Measurements from ENCODE around the gene ANKRD37. TPM values are rescaled to one million over a fixed set of nuclear protein-coding genes. Genes with fewer than 3 reads are reported as not detected.
A peak's percentile ranks its signal among the peaks of the same experiment; 100 is the strongest.
"Not testable (repeated sequence)": the region's sequence is repeated elsewhere in the genome, so short reads cannot be mapped to it uniquely, and the experiment has no call there.

ANKRD37 gene
- polyA plus RNA-seq (ENCODE audit: low read depth in 6 of 6) = 10 to 100 TPM; 13.7 to 21.5 (median 16.3) TPM

- Mint-ChIP-seq H3K4me3 (peak within 1 kb of the TSS; percentile 87 to 98 (median 96)), H3K9me3 (no peaks in the 10 kb centered on the region), H3K27me3 (no peaks in the 10 kb centered on the region), H3K4me1 (peaks cover 18 to 49% (median 23%) of the 10 kb centered on the region in 3 donors), H3K27ac (peak within 1 kb of the TSS; percentile 96 to 100 (median 98)), H3K36me3 (peaks cover 0 to 10% of the 10 kb centered on the region in 2 donors)
- no peak for DNase-seq
- no peak for ATAC-seq (ENCODE audit: low read depth in 2 of 2)
Measured at GRCh38 chr4:185396724-185397385, at the start of gene ANKRD37. TSS of gene ANKRD37 (plus strand) at chr4:185396841. CDS start at chr4:185396924, 83 bp downstream.

GRCh38 chr4:185346975-185347601 is 49.6 kb upstream of the ANKRD37 start:
- peak overlapping the region in 2 of 6 donors; percentile 33 to 80 for H3K27ac Mint-ChIP-seq
- H3K27me3 Mint-ChIP-seq = no peaks in the 10 kb centered on the region
- H3K36me3 Mint-ChIP-seq = peaks cover 40 to 43% of the 10 kb centered on the region in 2 donors
- DNase-seq = no peak
- H3K4me1 Mint-ChIP-seq = peaks cover 16 to 50% (median 28%) of the 10 kb centered on the region in 3 donors
- H3K9me3 Mint-ChIP-seq = no peaks in the 10 kb centered on the region
- peak overlapping the region in 1 of 8 donors; percentile 42 for H3K4me3 Mint-ChIP-seq
- no peak for ATAC-seq (ENCODE audit: low read depth in 2 of 2)

GRCh38 chr4:185351691-185352090 is 45.0 kb upstream of the ANKRD37 start:
- Mint-ChIP-seq H3K9me3 (no peaks in the 10 kb centered on the region), H3K36me3 (peaks cover 48% of the 10 kb centered on the region in 2 donors), H3K27me3 (no peaks in the 10 kb centered on the region), H3K4me3 (peak overlapping the region in 2 of 8 donors; percentile 20 to 43), H3K4me1 (peaks cover 8 to 35% (median 11%) of the 10 kb centered on the region in 3 donors), H3K27ac (peak overlapping the region in 2 of 6 donors; percentile 20 to 86)
- no peak for DNase-seq
- no peak for ATAC-seq (ENCODE audit: low read depth in 2 of 2)

GRCh38 chr4:185352202-185352601 is 44.4 kb upstream of the ANKRD37 start:
- peak overlapping the region in 3 of 6 donors; percentile 76 to 86 (median 82) for H3K27ac Mint-ChIP-seq
- no peaks in the 10 kb centered on the region for H3K9me3 Mint-ChIP-seq
- H3K4me3 Mint-ChIP-seq = peak overlapping the region in 2 of 8 donors; percentile 21 to 43
- H3K27me3 Mint-ChIP-seq = no peaks in the 10 kb centered on the region
- no peak for ATAC-seq (ENCODE audit: low read depth in 2 of 2)
- DNase-seq = no peak
- peaks cover 8 to 35% (median 11%) of the 10 kb centered on the region in 3 donors for H3K4me1 Mint-ChIP-seq
- peaks cover 48 to 49% of the 10 kb centered on the region in 2 donors for H3K36me3 Mint-ChIP-seq

- Mint-ChIP-seq H3K36me3 (peaks cover 43 to 51% of the 10 kb centered on the region in 2 donors), H3K4me3 (peak overlapping the region in 1 of 8 donors; percentile 22), H3K9me3 (no peaks in the 10 kb centered on the region), H3K27ac (peak overlapping the region in 3 of 6 donors; percentile 33 to 82 (median 76)), H3K27me3 (no peaks in the 10 kb centered on the region), H3K4me1 (peaks cover 8 to 38% (median 8%) of the 10 kb centered on the region in 3 donors)
- ATAC-seq (ENCODE audit: low read depth in 2 of 2) (no peak), DNase-seq (no peak)
Measured at GRCh38 chr4:185352741-185353140, 43.9 kb upstream of the ANKRD37 start.

- no peak for DNase-seq
- peaks cover 14 to 33% of the 10 kb centered on the region in 2 donors for H3K36me3 Mint-ChIP-seq
- peak overlapping the region in 1 of 6 donors; percentile 88 for H3K27ac Mint-ChIP-seq
- peaks cover 0 to 18% (median 7%) of the 10 kb centered on the region in 3 donors for H3K4me1 Mint-ChIP-seq
- ATAC-seq (ENCODE audit: low read depth in 2 of 2) = no peak
- H3K9me3 Mint-ChIP-seq = no peaks in the 10 kb centered on the region
- H3K27me3 Mint-ChIP-seq = no peaks in the 10 kb centered on the region
- no peak overlapping the region for H3K4me3 Mint-ChIP-seq
Measured at GRCh38 chr4:185357211-185357610, 39.4 kb upstream of the ANKRD37 start.

GRCh38 chr4:185357733-185358440 is 38.8 kb upstream of the ANKRD37 start:
- H3K4me1 Mint-ChIP-seq = peaks cover 0 to 12% (median 0%) of the 10 kb centered on the region in 3 donors
- ATAC-seq (ENCODE audit: low read depth in 2 of 2) = no peak
- no peaks in the 10 kb centered on the region for H3K9me3 Mint-ChIP-seq
- no peaks in the 10 kb centered on the region for H3K27me3 Mint-ChIP-seq
- H3K27ac Mint-ChIP-seq = peak overlapping the region in 1 of 6 donors; percentile 50
- DNase-seq = no peak
- H3K4me3 Mint-ChIP-seq = no peak overlapping the region
- peaks cover 8 to 26% of the 10 kb centered on the region in 2 donors for H3K36me3 Mint-ChIP-seq

- H3K36me3 Mint-ChIP-seq = peaks cover 2 to 26% of the 10 kb centered on the region in 2 donors
- H3K27ac Mint-ChIP-seq = no peak overlapping the region
- H3K9me3 Mint-ChIP-seq = no peaks in the 10 kb centered on the region
- H3K27me3 Mint-ChIP-seq = no peaks in the 10 kb centered on the region
- no peak for DNase-seq
- peak; percentile 50 to 60 for ATAC-seq (ENCODE audit: low read depth in 2 of 2)
- H3K4me1 Mint-ChIP-seq = peaks cover 0 to 9% (median 0%) of the 10 kb centered on the region in 3 donors
- no peak overlapping the region for H3K4me3 Mint-ChIP-seq
Measured at GRCh38 chr4:185358514-185358913, 38.1 kb upstream of the ANKRD37 start.

GRCh38 chr4:185358959-185359358 is 37.7 kb upstream of the ANKRD37 start:
- peaks cover 0 to 28% of the 10 kb centered on the region in 2 donors for H3K36me3 Mint-ChIP-seq
- no peak overlapping the region for H3K4me3 Mint-ChIP-seq
- no peaks in the 10 kb centered on the region for H3K27me3 Mint-ChIP-seq
- no peaks in the 10 kb centered on the region for H3K9me3 Mint-ChIP-seq
- no peak overlapping the region for H3K27ac Mint-ChIP-seq
- DNase-seq (no peak), ATAC-seq (ENCODE audit: low read depth in 2 of 2) (no peak)
- H3K4me1 Mint-ChIP-seq = peaks cover 0 to 8% (median 0%) of the 10 kb centered on the region in 3 donors

- H3K27ac Mint-ChIP-seq = no peak overlapping the region
- no peaks in the 10 kb centered on the region for H3K9me3 Mint-ChIP-seq
- no peak overlapping the region for H3K4me3 Mint-ChIP-seq
- H3K36me3 Mint-ChIP-seq = peaks cover 0 to 31% of the 10 kb centered on the region in 2 donors
- ATAC-seq (ENCODE audit: low read depth in 2 of 2) (no peak), DNase-seq (no peak)
- peaks cover 0 to 8% (median 0%) of the 10 kb centered on the region in 3 donors for H3K4me1 Mint-ChIP-seq
- no peaks in the 10 kb centered on the region for H3K27me3 Mint-ChIP-seq
Measured at GRCh38 chr4:185359767-185360446, 36.7 kb upstream of the ANKRD37 start.

- peaks cover 0 to 25% of the 10 kb centered on the region in 2 donors for H3K36me3 Mint-ChIP-seq
- no peak overlapping the region for H3K27ac Mint-ChIP-seq
- peaks cover 0 to 8% (median 0%) of the 10 kb centered on the region in 3 donors for H3K4me1 Mint-ChIP-seq
- DNase-seq (no peak), ATAC-seq (ENCODE audit: low read depth in 2 of 2) (no peak)
- no peak overlapping the region for H3K4me3 Mint-ChIP-seq
- H3K9me3 Mint-ChIP-seq = no peaks in the 10 kb centered on the region
- H3K27me3 Mint-ChIP-seq = no peaks in the 10 kb centered on the region
Measured at GRCh38 chr4:185361872-185362271, 34.8 kb upstream of the ANKRD37 start.

- peaks cover 0 to 18% of the 10 kb centered on the region in 2 donors for H3K36me3 Mint-ChIP-seq
- not testable (repeated sequence) for H3K27me3 Mint-ChIP-seq; H3K9me3 Mint-ChIP-seq; H3K4me1 Mint-ChIP-seq; ATAC-seq (ENCODE audit: low read depth in 2 of 2); H3K4me3 Mint-ChIP-seq; H3K27ac Mint-ChIP-seq; DNase-seq
Measured at GRCh38 chr4:185362570-185362969, 34.1 kb upstream of the ANKRD37 start.

- DNase-seq (no peak), ATAC-seq (ENCODE audit: low read depth in 2 of 2) (no peak)
- Mint-ChIP-seq H3K27ac (no peak overlapping the region), H3K9me3 (no peaks in the 10 kb centered on the region), H3K36me3 (peaks cover 0 to 14% of the 10 kb centered on the region in 2 donors), H3K4me3 (no peak overlapping the region), H3K4me1 (peaks cover 0 to 4% (median 0%) of the 10 kb centered on the region in 3 donors), H3K27me3 (no peaks in the 10 kb centered on the region)
Measured at GRCh38 chr4:185363251-185363650, 33.4 kb upstream of the ANKRD37 start.
